Measurements from ENCODE around the gene BLVRA. TPM values are rescaled to one million over a fixed set of nuclear protein-coding genes. Genes with fewer than 3 reads are reported as not detected.

BLVRA gene
- total RNA-seq, 1 experiment from 2014 or later, result 29.8 TPM

GRCh38 chr7:43735403-43735801 lies 23.1 kb upstream of the BLVRA start:
- H3K4me3 Mint-ChIP-seq (ENCODE audit: low read depth, unreplicated experiment), result no peak overlapping the region
- CTCF ChIA-PET, result no interaction called here
- no peak for DNase-seq
- TF ChIP-seq, protein P1, sequence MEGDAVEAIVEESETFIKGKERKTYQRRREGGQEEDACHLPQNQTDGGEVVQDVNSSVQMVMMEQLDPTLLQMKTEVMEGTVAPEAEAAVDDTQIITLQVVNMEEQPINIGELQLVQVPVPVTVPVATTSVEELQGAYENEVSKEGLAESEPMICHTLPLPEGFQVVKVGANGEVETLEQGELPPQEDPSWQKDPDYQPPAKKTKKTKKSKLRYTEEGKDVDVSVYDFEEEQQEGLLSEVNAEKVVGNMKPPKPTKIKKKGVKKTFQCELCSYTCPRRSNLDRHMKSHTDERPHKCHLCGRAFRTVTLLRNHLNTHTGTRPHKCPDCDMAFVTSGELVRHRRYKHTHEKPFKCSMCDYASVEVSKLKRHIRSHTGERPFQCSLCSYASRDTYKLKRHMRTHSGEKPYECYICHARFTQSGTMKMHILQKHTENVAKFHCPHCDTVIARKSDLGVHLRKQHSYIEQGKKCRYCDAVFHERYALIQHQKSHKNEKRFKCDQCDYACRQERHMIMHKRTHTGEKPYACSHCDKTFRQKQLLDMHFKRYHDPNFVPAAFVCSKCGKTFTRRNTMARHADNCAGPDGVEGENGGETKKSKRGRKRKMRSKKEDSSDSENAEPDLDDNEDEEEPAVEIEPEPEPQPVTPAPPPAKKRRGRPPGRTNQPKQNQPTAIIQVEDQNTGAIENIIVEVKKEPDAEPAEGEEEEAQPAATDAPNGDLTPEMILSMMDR (IDR thresholded peaks at IDR 0.05; ENCODE audit: unreplicated experiment), result no peak
- peaks cover 18% of the 10 kb centered on the region for H3K4me1 Mint-ChIP-seq (ENCODE audit: low read depth, unreplicated experiment)
- H3K9me3 Mint-ChIP-seq (ENCODE audit: low read depth, unreplicated experiment), result no peaks in the 10 kb centered on the region
- H3K27me3 Mint-ChIP-seq (ENCODE audit: unreplicated experiment), result no peaks in the 10 kb centered on the region
- intact Hi-C loops (cut with micrococcal nuclease; ENCODE audit: unreplicated experiment), result no loop called here
- H3K27ac Mint-ChIP-seq (ENCODE audit: unreplicated experiment), result peak overlapping the region; percentile 22
- H3K36me3 Mint-ChIP-seq (ENCODE audit: insufficient read depth, unreplicated experiment), result peaks cover 5% of the 10 kb centered on the region
- no TSS peak for BruUV-seq (replicated peaks)

DNA sequence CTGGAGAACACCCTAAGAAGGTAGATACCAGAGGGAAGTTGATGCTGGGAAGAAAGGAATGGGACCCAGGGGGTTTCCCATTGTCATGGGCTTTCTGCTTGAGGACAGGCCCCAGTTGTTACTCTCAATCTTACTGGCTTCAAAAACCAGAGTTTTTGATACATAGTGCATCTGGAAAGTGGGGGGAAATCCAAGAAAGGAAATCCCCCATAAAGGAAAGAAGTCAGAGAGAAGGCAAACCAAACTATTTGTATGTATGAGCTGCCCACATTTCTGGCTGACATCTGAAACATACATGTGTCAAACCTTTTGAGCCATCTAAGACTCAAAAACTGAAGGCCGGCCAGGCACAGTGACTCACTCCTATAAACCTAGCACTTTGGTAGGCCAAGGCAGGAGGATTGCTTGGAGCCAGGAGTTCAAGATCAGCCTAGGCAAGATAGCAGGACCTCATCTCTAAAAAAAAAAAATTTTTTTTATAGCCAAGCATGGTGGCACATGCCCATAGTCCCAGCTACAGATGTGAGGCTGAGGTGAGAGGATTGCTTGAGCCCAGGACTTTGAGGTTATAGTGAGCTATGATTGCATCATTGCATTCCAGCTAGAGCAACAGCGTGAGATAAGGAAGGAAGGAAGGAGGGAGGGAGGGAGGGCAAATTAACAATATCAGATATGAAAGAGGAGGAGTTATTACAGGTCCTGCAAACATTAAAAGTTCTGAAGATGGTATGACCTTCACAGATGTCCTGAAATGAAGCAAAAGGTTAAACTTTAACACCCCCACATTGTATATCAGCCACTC lies 22.5 kb upstream of the BLVRA start:
- peaks cover 4% of the 10 kb centered on the region for H3K36me3 Mint-ChIP-seq (ENCODE audit: insufficient read depth, unreplicated experiment)
- CTCF ChIA-PET, result interaction anchor here (0.6 to 0.9 kb wide), 5 partner anchors 16 to 960 kb away, joined by 3 to 4 read pairs (median 3); no protein-coding TSS in a partner anchor
- peaks cover 18% of the 10 kb centered on the region for H3K4me1 Mint-ChIP-seq (ENCODE audit: low read depth, unreplicated experiment)
- H3K9me3 Mint-ChIP-seq (ENCODE audit: low read depth, unreplicated experiment), result no peaks in the 10 kb centered on the region
- BruUV-seq (replicated peaks), result no TSS peak
- H3K4me3 Mint-ChIP-seq (ENCODE audit: low read depth, unreplicated experiment), result no peak overlapping the region
- H3K27ac Mint-ChIP-seq (ENCODE audit: unreplicated experiment), result peak overlapping the region; percentile 40
- TF ChIP-seq, protein P1 (IDR thresholded peaks at IDR 0.05; ENCODE audit: unreplicated experiment), result no peak
- intact Hi-C loops (cut with micrococcal nuclease; ENCODE audit: unreplicated experiment), result no loop called here
- no peaks in the 10 kb centered on the region for H3K27me3 Mint-ChIP-seq (ENCODE audit: unreplicated experiment)
- DNase-seq, result no peak

GRCh38 chr7:43737467-43738127 lies 20.9 kb upstream of the BLVRA start:
- intact Hi-C loops (cut with micrococcal nuclease; ENCODE audit: unreplicated experiment), result no loop called here
- H3K9me3 Mint-ChIP-seq (ENCODE audit: low read depth, unreplicated experiment), result no peaks in the 10 kb centered on the region
- peaks cover 18% of the 10 kb centered on the region for H3K4me1 Mint-ChIP-seq (ENCODE audit: low read depth, unreplicated experiment)
- BruUV-seq (replicated peaks), result no TSS peak
- peaks cover 4% of the 10 kb centered on the region for H3K36me3 Mint-ChIP-seq (ENCODE audit: insufficient read depth, unreplicated experiment)
- H3K27me3 Mint-ChIP-seq (ENCODE audit: unreplicated experiment), result no peaks in the 10 kb centered on the region
- no peak overlapping the region for H3K27ac Mint-ChIP-seq (ENCODE audit: unreplicated experiment)
- no peak overlapping the region for H3K4me3 Mint-ChIP-seq (ENCODE audit: low read depth, unreplicated experiment)
- TF ChIP-seq, protein P1 (IDR thresholded peaks at IDR 0.05; ENCODE audit: unreplicated experiment), result no peak
- CTCF ChIA-PET, result interaction anchor here (1.1 kb wide), 1 partner anchor 8 kb away, joined by 6 read pairs; the partner anchor contains the start of gene COA1
- no peak for DNase-seq

DNA sequence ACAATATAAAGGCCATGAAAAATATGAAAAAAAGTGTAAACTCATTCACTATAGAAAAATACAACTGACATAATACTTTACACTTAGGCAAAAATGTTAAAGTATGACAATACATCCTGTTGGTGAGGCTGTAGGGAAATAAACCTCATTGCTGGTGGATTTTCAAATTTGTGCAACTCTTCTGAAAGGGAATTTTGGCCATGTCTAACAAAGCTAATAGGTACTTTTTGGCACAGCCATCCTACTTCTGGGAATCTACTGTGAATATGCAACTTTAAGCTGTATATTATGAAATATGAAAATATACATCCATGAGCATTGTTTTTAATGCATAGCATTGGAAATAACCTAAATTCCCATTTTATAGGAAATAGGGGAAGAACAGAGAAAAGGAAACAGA lies 15.8 kb upstream of the BLVRA start:
- Mint-ChIP-seq H3K27me3 (ENCODE audit: unreplicated experiment) (peaks cover 7% of the 10 kb centered on the region), H3K27ac (ENCODE audit: unreplicated experiment) (no peak overlapping the region)
- BruUV-seq (replicated peaks), result no TSS peak

More for the DNA sequence above, 15.8 kb upstream of the BLVRA start:
- CTCF ChIA-PET, result no interaction called here
- no peak for DNase-seq
- no peaks in the 10 kb centered on the region for H3K4me1 Mint-ChIP-seq (ENCODE audit: low read depth, unreplicated experiment)
- TF ChIP-seq, protein P1 (IDR thresholded peaks at IDR 0.05; ENCODE audit: unreplicated experiment), result no peak
- H3K9me3 Mint-ChIP-seq (ENCODE audit: low read depth, unreplicated experiment), result no peaks in the 10 kb centered on the region
- no peak overlapping the region for H3K4me3 Mint-ChIP-seq (ENCODE audit: low read depth, unreplicated experiment)
- intact Hi-C loops (cut with micrococcal nuclease; ENCODE audit: unreplicated experiment), result loop anchor here (5.0 kb wide), 1 partner anchor 85 kb away; no protein-coding TSS in a partner anchor
- H3K36me3 Mint-ChIP-seq (ENCODE audit: insufficient read depth, unreplicated experiment), result no peaks in the 10 kb centered on the region
